T-helper 17 cell (primary cell): Measurements from ENCODE around the gene LGALS9. TPM values are rescaled to one million over a fixed set of nuclear protein-coding genes. Genes with fewer than 3 reads are reported as not detected.
"Not testable (repeated sequence)": the region's sequence is repeated elsewhere in the genome, so short reads cannot be mapped to it uniquely, and the experiment has no call there.

Experiments
- ATAC-seq: fragments of 150-1000 bp; cut with Tn5 transposase; 2 replicates; pipeline ENCODE4 v1.10.0; 2021; ENCODE audit warnings: mild to moderate bottlenecking, moderate library complexity
- DNase-seq, 3 donors: peaks; one replicate each; pipeline versions ENCODE4 v3.0.0 to v3.0.0-alpha.2; 2020 to 2021
- H3K9me3 ChIP-seq: one replicate; pipeline ENCODE4 v1.7.0; 2013; ENCODE audit warnings: low read length, mild to moderate bottlenecking; ENCODE audit not compliant: control insufficient read depth, poor library complexity, severe bottlenecking
- H3K27ac Mint-ChIP-seq: one replicate; pipeline ENCODE4 v1.8.0; 2022; ENCODE audit warnings: mild to moderate bottlenecking, moderate library complexity, mixed read lengths
- H3K27me3 Mint-ChIP-seq: one replicate; pipeline ENCODE4 v1.8.0; 2022; ENCODE audit warnings: mixed read lengths
- H3K36me3 Mint-ChIP-seq: one replicate; pipeline ENCODE4 v1.8.0; 2022; ENCODE audit warnings: low read depth, mixed read lengths
- H3K4me1 Mint-ChIP-seq: one replicate; pipeline ENCODE4 v1.8.0; 2022; ENCODE audit warnings: mild to moderate bottlenecking, mixed read lengths
- H3K4me3 Mint-ChIP-seq: one replicate; pipeline ENCODE4 v1.8.0; 2022; ENCODE audit warnings: mild to moderate bottlenecking, moderate library complexity, mixed read lengths
- total RNA-seq, 4 donors: library from RNA in 2 of 4; stranded (reverse) in 2 of 4; gene quantifications; one replicate each; pipeline ENCODE4 v1.2.3 and lab custom pipeline; 2022 to 2026

LGALS9 gene
- total RNA-seq, 2 donors from 2014 or later: 64.7 to 66.3 TPM

DNA sequence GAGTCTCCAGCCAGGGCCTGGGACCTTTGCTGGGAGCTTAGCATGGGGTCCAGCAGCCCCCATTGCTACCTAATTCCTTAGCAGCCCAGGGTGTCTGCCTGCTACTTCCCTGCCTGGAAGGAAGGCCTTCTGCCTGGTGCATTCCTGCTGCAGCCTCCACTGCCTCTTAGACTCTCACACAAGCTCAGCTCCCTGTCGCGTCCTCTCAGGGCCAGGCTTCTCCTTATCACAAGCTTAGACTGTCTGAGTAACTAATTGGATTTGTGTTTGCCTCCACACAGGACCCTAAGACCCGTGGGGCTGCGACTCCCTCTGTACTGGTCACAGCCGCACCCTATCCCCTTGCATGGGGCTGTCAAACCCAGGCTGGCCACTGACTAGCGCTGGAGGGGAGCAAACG, 6.8 kb downstream of the LGALS9 start:
- not testable (repeated sequence) for H3K27me3 Mint-ChIP-seq, H3K36me3 Mint-ChIP-seq, H3K27ac Mint-ChIP-seq, ATAC-seq, H3K9me3 ChIP-seq, H3K4me3 Mint-ChIP-seq, DNase-seq
- peaks cover 17% of the 10 kb centered on the region for H3K4me1 Mint-ChIP-seq

DNA sequence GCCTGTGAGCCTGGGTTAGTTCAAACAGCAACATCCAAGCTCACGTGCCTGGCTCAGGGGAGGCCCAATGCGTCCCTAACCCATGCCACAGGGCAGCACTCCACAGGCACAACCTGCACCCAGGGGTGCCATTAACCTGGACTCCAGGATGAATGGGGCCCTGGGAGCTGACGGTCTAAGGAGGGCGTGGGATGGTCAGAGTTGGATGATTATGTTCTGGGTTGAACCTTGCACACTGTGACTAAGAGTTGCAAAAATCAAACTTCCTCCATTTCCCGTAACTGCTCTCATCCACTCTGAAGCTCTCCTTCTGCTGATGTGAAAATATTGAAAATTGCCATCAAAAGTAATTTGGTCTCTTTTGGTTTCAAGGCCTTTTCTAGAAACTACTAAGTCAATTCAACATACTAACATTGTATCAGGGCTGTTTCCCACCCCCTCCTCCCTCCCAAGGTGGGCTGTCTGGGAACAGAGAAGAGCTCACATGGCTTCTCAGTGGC, 7.5 kb downstream of the LGALS9 start:
- peaks cover 17% of the 10 kb centered on the region for H3K4me1 Mint-ChIP-seq
- H3K4me3 Mint-ChIP-seq, ATAC-seq: not testable (repeated sequence)

DNA sequence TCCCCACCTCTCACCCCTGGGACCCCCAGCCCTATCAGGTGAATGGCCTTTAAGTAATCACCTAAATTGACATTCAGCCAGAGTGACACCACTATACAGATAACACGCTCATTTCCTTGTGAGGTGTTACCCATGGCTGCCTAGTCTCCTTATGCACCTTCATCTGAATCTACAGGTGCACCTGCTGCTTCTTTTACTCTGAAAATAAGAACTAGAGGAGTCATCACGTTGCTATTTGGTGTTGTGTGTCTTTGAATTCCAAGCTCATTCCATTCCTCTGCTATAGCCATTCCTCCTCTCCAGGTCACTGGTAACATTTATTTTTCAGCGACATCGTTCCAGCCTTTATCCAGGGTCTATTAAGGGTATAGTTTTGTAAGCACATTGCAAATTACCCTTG, 9.8 kb downstream of the LGALS9 start:
- no peak for DNase-seq
- Mint-ChIP-seq H3K36me3 (peaks cover 10% of the 10 kb centered on the region), H3K4me3 (no peak overlapping the region), H3K27me3 (no peaks in the 10 kb centered on the region), H3K4me1 (peaks cover 6% of the 10 kb centered on the region), H3K27ac (no peak overlapping the region)
- no peak for ATAC-seq
- no peaks in the 10 kb centered on the region for H3K9me3 ChIP-seq

More for the DNA sequence above, 7.5 kb downstream of the LGALS9 start:
- not testable (repeated sequence) for H3K36me3 Mint-ChIP-seq, DNase-seq, H3K9me3 ChIP-seq, H3K27me3 Mint-ChIP-seq, H3K27ac Mint-ChIP-seq

DNA sequence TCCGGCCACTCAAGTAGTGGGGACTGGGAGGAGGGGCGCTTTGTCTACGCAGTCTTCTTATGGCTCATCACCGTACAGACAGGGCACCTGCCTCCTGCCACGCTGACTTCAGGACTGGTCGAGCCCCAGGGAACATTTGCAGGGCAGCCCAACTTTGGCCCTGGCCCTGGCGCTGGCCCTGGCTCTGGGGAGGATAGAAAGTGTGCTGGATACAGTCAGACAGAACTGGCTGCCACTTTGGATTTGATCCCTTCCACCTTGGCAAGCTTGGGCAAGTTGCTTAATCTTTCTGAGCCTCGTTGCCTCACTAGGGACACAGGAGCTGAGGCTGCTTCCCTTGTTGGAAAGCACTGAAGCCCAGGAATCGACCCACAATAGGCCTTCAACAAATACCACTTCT, 13.6 kb downstream of the LGALS9 start:
- peak overlapping the region; percentile 63 for H3K27ac Mint-ChIP-seq
- no peak for DNase-seq
- peaks cover 9% of the 10 kb centered on the region for H3K4me1 Mint-ChIP-seq
- H3K4me3 Mint-ChIP-seq: no peak overlapping the region
- H3K27me3 Mint-ChIP-seq: no peaks in the 10 kb centered on the region
- peaks cover 15% of the 10 kb centered on the region for H3K36me3 Mint-ChIP-seq
- no peak for ATAC-seq
- no peaks in the 10 kb centered on the region for H3K9me3 ChIP-seq

DNA sequence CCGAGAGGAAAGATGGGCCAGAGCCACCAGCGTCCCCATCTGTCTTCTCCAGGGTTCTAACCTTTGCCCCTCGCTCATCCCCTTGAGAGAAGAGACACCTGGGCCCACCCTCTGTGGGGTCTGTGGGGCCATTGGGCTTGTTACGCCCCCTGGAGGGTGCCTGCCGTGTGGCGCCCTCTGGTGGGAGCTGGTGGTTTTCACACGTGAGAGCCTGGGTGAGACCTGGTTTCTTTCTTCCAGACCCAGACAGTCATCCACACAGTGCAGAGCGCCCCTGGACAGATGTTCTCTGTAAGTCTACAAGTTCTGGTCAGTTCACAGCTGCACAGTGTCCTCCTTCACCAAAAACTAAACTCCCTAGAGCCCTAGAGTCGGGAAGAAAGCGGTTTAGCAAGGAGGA, 14.6 kb downstream of the LGALS9 start:
- ATAC-seq: peak; percentile 64
- not testable (repeated sequence) for H3K27me3 Mint-ChIP-seq

DNA sequence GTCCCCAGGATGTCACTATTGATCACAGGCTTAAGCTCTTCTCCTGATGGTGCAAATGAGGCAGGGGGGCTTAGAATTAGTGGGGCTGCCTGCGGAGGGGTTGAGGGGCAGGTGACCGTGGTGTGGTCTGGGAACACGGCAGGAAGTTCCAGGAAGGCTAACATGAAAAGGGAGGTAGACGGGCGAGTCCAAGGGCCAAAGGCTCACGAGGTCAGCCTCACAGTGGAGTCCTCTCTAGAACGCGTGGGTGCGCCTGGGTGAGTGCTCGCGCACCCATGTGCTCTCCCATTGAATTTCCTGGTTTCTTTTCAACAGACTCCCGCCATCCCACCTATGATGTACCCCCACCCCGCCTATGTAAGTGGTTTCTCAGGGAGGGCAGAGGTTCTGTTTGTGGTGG, 15.2 kb downstream of the LGALS9 start:
- no peaks in the 10 kb centered on the region for H3K9me3 ChIP-seq
- H3K36me3 Mint-ChIP-seq: peaks cover 14% of the 10 kb centered on the region
- no peaks in the 10 kb centered on the region for H3K27me3 Mint-ChIP-seq
- H3K27ac Mint-ChIP-seq: no peak overlapping the region
- ATAC-seq (no peak), DNase-seq (no peak)
- H3K4me1 Mint-ChIP-seq: peaks cover 7% of the 10 kb centered on the region
- no peak overlapping the region for H3K4me3 Mint-ChIP-seq

More for the DNA sequence above, 14.6 kb downstream of the LGALS9 start:
- not testable (repeated sequence) for H3K4me3 Mint-ChIP-seq, H3K27ac Mint-ChIP-seq, H3K9me3 ChIP-seq, H3K4me1 Mint-ChIP-seq, DNase-seq
- peaks cover 15% of the 10 kb centered on the region for H3K36me3 Mint-ChIP-seq

DNA sequence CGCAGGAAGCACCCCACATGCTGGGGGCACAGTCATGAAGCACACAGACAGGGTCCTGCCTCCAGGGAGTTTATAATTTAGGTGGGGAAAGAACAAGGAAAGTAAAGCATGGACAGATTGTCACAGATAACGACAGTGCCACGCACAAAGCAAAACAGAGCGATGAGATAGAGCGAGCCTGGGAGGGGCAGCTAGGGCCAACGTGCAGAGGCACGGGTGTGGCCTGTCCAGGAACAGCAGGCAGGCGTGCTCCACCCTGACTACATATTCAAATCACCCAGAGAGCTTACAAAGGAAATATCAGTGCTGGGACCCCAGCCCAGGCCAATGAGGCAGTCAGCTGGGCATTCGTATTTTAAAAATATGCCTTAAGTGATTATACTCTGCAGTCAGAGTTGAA, 16.8 kb downstream of the LGALS9 start:
- Mint-ChIP-seq H3K4me1 (peaks cover 9% of the 10 kb centered on the region), H3K27ac (peak overlapping the region; percentile 61)

DNA sequence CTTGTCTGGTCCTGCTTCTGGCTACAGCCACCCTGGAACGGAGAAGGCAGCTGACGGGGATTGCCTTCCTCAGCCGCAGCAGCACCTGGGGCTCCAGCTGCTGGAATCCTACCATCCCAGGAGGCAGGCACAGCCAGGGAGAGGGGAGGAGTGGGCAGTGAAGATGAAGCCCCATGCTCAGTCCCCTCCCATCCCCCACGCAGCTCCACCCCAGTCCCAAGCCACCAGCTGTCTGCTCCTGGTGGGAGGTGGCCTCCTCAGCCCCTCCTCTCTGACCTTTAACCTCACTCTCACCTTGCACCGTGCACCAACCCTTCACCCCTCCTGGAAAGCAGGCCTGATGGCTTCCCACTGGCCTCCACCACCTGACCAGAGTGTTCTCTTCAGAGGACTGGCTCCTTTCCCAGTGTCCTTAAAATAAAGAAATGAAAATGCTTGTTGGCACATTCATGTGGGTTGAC, 18.2 kb downstream of the LGALS9 start:
- not testable (repeated sequence) for H3K4me1 Mint-ChIP-seq, ATAC-seq, H3K27me3 Mint-ChIP-seq, H3K9me3 ChIP-seq, H3K36me3 Mint-ChIP-seq, DNase-seq, H3K4me3 Mint-ChIP-seq, H3K27ac Mint-ChIP-seq

More for the DNA sequence above, 16.8 kb downstream of the LGALS9 start:
- peaks cover 10% of the 10 kb centered on the region for H3K36me3 Mint-ChIP-seq
- H3K9me3 ChIP-seq: no peaks in the 10 kb centered on the region
- H3K4me3 Mint-ChIP-seq: no peak overlapping the region
- DNase-seq: no peak
- no peaks in the 10 kb centered on the region for H3K27me3 Mint-ChIP-seq
- ATAC-seq: no peak

DNA sequence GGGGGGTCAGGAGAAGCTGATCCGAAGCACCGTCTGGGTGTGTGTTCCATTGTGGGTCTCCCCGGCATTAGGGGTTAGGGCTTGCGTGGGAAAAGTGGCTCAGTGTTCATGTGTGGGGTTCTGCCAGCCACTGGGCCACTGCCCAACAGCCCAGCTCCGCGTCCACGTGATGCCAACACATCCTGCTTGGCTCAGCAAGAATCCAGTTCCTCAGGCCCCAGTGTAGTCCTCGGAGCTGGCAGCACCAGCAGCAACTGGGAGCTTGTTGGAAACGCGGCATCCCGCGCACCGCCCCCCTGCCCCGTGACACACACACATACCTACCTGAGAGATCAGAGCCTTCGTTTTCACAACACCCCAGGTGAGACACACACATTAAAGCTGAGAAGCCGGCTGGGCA, 18.9 kb downstream of the LGALS9 start:
- no peak for DNase-seq
- H3K27ac Mint-ChIP-seq: no peak overlapping the region
- H3K4me3 Mint-ChIP-seq: no peak overlapping the region
- peaks cover 13% of the 10 kb centered on the region for H3K4me1 Mint-ChIP-seq
- ATAC-seq: no peak
- no peaks in the 10 kb centered on the region for H3K9me3 ChIP-seq
- peaks cover 4% of the 10 kb centered on the region for H3K36me3 Mint-ChIP-seq
- no peaks in the 10 kb centered on the region for H3K27me3 Mint-ChIP-seq

DNA sequence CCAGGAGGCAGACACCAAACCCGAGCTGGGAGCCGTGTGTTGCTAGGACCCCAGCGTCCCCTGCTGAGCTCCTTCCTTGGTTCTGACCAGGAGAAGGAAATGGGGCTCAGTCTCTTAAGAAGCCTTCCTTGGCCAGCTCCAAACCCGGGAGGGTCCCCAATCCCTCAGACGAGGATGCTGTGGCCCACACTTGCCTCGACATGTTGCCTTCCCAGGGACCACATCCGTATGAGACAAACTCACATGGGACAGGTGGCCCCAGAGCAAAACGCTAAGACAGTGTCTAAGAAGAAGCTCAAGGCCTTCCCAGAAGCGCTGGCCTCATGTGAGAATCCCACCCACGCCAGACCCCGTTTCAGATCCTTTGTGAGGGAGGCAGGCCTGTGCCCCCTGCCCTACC, 19.8 kb downstream of the LGALS9 start:
- Mint-ChIP-seq H3K36me3 (peaks cover 4% of the 10 kb centered on the region), H3K4me3 (no peak overlapping the region), H3K4me1 (peaks cover 11% of the 10 kb centered on the region), H3K27me3 (no peaks in the 10 kb centered on the region), H3K27ac (no peak overlapping the region)
- no peaks in the 10 kb centered on the region for H3K9me3 ChIP-seq
- ATAC-seq (no peak), DNase-seq (no peak)

DNA sequence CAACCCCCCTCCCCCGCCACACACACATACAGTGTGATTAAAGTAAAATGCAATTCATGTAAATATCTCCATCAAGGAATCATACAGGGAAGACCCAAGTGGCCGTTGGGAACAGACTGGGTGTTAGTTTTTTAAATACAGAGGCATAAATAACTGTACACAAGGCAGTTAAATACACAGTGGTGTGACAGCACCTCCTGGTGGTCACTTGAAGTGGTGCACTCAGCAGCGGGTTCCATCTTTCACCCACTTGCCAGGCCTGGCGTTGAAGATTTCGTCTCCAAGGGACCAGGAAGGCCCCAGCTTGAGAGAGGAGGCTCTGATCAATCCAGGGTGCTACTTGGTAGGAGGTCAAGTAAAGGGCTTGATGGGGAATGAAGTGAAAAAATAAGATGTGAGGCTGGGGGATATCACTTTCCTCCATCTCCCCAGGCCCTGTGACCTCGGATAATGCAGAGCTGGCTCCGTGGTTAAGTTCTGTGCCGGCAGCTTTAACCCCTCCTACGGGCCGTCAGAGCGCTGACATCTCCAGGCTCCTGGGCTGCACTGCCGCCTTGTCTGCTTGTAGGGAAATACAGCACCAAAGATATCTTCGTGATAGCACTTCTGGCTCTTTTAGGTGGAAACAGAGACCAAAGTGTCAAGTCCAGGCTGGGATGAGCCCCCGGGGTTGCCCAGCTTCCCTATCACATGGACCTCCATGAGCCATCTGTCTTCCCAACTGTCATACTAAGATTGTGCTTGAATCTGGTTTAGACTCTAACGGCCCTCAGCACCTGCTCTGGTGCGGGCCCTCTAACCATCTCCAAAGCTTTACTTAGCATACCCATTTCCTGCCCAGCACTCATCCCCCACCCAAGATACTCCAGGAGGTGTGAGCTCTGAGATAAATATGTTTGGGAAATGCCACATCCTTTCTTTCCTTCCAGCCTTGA, 20.7 kb downstream of the LGALS9 start:
- Mint-ChIP-seq H3K27ac (no peak overlapping the region), H3K4me3 (no peak overlapping the region), H3K27me3 (no peaks in the 10 kb centered on the region), H3K4me1 (peaks cover 10% of the 10 kb centered on the region), H3K36me3 (peaks cover 4% of the 10 kb centered on the region)
- DNase-seq (peak; percentile 29 to 64 (median 49)), ATAC-seq (peak; percentile 76)
- H3K9me3 ChIP-seq: no peaks in the 10 kb centered on the region

DNA sequence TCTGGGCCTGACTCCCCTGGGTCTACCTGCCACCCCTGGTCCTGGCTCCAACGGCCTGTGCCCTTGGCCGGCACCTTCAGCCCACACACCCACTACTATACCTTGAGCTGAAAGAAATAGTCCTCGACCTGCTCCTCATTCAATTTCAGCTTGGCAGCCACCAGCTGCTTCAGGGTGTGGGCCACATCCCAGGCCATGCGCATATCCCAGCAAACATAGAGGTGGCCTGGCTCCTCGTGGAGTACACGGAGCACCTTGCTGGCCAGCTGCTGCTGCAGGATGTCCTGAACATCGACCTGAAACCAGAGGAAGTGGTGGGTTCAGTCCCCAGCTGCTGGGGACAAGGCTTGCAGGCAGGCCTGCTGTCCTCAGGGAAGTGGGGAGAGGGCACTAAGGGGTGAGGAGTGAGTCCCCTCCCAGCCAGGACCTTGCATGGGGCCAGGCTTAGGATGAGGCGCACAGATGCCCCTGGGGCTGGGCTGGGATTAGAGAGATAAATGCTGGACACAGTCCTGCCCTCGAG, 22.5 kb downstream of the LGALS9 start:
- not testable (repeated sequence) for H3K27ac Mint-ChIP-seq, ATAC-seq, H3K27me3 Mint-ChIP-seq, DNase-seq, H3K36me3 Mint-ChIP-seq, H3K4me1 Mint-ChIP-seq, H3K4me3 Mint-ChIP-seq, H3K9me3 ChIP-seq

DNA sequence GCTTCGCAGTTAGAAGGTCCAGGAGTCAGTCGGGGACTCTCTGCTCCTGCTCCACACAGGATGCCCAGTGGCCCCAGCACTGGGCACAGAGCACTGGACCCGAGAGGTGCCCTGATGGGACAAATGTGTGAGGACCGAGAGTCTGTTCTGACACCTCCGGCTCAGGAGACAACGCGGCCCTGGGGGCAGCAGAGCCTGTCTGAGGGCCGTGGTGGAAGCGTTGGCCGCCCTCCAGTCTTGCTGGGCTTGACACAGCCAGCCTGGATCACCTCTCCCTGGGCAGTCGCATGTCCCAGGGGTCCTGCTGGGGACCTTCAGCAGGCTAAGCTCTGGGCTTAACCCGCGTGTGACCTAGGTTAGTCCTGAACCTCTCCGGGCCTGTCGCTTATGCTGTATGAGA, 23.1 kb downstream of the LGALS9 start:
- Mint-ChIP-seq H3K4me3 (no peak overlapping the region), H3K36me3 (no peaks in the 10 kb centered on the region), H3K4me1 (peaks cover 8% of the 10 kb centered on the region), H3K27me3 (peaks cover 7% of the 10 kb centered on the region), H3K27ac (peak overlapping the region; percentile 81)
- H3K9me3 ChIP-seq: no peaks in the 10 kb centered on the region
- no peak for DNase-seq
- no peak for ATAC-seq
